ENCODE results near the gene RBMS1.

DNA sequence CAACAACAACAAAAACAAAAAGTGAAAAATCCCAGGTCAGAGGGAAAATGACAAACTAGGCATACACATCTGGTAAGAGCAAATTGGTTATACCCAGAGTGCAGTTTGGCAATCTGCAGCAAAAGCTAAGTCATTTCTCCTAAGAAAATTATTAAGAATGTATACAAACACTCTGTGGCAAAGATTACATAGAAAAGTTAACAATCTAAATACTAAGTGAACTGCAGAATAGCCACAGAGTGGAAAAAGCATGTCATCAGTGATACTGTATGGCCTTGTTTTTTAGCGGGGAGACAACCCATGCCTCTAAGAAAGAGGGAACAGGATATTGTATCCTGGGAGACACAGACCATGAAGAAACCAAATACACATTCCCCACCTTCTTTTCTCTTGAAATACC is 157.5 kb downstream of the RBMS1 start:
- TF ChIP-seq, protein P1, sequence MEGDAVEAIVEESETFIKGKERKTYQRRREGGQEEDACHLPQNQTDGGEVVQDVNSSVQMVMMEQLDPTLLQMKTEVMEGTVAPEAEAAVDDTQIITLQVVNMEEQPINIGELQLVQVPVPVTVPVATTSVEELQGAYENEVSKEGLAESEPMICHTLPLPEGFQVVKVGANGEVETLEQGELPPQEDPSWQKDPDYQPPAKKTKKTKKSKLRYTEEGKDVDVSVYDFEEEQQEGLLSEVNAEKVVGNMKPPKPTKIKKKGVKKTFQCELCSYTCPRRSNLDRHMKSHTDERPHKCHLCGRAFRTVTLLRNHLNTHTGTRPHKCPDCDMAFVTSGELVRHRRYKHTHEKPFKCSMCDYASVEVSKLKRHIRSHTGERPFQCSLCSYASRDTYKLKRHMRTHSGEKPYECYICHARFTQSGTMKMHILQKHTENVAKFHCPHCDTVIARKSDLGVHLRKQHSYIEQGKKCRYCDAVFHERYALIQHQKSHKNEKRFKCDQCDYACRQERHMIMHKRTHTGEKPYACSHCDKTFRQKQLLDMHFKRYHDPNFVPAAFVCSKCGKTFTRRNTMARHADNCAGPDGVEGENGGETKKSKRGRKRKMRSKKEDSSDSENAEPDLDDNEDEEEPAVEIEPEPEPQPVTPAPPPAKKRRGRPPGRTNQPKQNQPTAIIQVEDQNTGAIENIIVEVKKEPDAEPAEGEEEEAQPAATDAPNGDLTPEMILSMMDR (conservative IDR thresholded peaks at IDR 0.05; ENCODE audit: low read depth, low read length), result no peak
- TF ChIP-seq EZH2 (IDR thresholded peaks at IDR 0.05; ENCODE audit: low read length, unreplicated experiment), result no peak
- no peak for TF ChIP-seq EZH2phosphoT487 (IDR thresholded peaks at IDR 0.05; ENCODE audit: borderline replicate concordance, low read length)
